Limb (tissue), 2 donors: ENCODE data around the gene CHRNA5.

Source experiments
- DNase-seq, 2 donors: peaks; one replicate each; pipeline ENCODE4 v3.0.0-alpha.2; 2016; ENCODE audit errors: extremely low spot score in 2 of 2

CHRNA5 gene

DNA sequence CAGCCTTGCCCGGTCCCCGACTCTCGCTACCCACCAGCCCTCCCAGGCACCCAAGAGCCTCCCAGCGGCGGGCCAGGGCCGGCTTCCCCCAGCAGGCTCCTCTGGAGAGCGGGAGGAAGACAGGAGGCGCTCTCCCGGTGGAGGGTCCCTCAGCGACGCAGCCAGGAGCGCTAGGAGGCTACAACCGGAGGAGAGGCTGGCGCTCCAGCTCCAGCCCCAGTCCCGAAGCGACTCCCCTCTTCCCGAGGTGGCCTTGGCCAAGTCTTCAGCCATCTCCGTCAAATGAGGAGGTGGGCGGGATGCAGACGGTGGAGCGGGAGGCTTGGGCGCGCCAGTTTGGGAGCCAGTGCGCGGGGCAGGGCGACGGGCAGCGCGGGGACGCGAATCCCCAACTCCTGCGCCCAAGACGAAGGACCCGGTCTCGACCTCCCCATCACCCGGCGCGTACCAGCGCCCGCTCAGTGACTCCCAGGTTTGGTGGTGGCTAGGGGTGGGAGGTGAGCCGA lies 54.8 kb downstream of the CHRNA5 start:
- peak in 1 of 2 donors; percentile 66 for DNase-seq

DNA sequence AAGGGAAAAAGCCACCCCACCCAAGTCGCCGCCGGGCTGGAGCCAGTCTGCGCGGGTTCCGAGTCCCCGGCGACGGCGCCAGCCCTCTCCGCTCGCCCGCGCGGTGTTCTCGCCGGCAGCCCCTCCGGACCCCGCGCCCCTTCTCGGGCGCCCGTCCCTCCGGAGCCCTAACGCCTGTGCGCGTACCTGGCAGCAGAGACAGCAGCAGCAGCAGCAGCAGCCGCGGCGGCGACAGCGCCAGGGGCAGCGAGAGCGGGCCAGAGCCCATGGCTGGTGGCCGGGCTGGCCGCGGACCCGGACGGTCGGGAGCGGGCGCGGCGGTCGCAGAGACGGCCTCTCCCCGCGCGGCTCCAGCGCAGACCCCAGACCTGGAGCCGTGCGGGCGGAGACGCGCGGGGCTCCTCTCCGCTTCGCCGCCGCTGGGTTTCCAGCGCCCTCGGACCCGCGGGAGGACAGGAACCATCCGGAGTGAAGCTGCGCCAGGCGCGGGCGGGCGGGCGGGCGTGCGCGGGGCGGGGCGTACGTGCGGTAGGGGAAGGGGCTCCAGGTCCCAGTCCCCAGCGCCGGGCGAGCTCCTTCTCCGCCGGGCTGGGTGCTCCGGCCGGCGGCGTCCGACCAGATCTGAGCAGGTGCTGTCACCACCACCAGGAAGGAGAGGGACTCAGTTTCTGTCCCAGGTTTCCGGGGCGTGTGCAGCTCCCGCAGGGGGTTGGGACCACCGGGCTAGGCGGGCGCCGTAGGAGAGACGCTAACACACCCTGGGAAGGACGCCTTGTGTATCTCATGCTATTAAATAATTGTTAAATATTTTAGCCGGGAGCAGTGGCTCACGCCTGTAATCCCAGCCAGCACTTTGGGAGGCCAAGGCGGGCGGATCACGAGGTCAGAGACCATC lies 55.5 kb downstream of the CHRNA5 start, which contains the start of gene CHRNA3:
TSS of gene CHRNA3 (minus strand) at position 470 of the 895 bp plus-strand sequence. CDS start at position 268, 202 bp downstream.
- peak in 1 of 2 donors; percentile 69 for DNase-seq

DNA sequence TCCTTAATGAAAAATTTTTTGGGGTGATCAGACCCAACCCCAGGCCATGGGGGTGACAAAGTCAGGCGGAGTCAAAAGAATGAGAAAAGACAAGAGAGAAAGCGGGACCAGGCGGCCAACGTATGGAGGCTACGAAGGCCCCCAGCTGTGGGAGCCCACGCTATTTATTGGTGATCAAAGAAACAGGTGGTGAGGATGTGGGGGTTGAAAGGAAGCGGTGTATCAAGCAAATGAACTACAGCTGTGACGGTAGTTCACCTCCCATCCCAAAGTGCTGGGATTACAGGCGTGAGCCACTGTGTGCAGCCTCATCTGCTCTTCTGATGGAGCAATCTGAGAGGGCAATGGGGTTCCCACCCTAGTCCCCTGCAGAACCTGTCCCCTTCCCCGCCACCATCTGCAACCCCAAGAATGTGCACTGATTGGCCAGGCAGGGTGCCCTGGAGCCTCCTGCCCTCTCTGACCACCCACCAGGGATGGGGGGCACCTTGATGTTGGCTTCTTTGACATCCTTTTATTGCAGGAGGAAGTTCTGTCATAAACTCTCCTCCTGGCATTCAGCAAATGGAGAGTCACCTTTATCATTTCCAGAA lies 56.6 kb downstream of the CHRNA5 start:
- DNase-seq, result no peak

DNA sequence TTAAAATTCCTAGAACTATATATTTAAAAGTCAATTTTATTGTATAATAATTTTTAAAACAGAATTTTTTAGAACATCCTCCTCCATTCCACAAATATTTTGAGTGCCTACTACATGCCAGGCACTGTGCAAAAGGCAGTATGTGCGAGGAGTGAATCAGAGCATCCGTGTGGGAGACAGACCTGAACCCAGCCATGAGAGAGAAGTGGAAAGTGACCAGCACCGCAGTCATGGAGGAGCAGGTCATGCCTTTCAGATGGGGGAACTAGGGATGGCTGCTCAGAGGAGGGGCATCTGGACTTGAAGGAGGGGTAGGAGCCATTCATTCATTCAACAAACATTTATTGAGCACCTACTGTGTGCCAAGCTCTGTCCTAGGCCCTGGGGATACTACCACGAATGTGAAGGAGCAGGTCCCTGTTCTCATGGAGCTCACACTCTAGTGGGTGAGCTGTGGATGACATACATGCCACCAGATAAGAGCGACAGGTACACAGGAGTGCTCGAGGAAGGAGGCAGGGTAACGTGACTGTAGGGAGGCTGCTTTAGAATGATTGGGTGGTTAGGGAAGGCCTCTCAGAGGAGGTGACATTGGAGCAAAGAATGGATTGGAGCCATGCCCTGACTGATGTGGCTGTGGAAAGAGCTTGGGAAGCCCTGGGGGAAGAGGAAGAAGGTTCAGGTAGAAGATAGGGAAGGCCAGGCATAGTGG lies 58.6 kb downstream of the CHRNA5 start:
- no peak for DNase-seq

DNA sequence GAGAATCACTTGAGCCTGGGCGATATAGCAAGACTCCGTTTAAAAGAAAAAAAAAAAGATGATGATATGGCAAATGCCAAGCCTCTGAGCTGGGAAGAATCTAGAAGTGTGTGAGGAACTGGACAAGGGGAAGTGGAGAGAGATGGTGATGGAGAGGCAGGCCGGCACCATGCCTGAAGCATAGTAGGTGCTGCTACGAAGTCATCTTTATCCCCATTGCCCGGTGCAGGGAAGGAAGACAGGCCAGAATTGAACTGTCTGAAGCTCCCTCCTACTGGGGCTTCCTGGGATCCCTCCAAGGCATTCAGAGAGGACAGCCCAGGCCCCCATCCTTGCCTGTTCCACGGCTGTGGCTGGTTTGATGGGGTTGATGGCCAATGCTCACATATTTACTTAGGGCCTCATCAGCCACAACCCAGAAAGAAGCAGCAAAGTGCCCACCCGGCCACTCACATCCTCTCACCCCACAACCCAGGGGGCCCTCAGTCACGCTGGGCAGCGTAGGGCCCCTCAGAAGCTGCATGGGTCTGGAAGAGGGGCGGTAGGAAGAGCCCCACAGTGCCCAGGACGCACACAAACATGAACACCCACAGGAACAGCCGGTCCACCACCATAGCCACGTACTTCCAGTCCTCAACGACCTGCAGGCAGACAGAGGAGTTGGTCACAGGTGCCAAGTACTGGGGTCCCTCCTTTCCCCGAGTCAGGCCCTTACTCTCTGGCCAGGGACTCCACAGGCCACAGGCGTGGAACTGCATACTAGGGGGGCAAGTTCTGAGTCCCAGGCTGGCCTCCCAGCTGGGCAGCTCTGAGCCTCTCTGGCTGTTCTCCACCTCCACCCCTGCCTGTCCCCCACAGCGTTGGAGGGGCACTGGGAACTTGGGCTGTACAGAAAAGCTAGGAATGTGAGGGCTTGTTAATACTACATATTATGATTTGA lies 59.6 kb downstream of the CHRNA5 start:
- no peak for DNase-seq

DNA sequence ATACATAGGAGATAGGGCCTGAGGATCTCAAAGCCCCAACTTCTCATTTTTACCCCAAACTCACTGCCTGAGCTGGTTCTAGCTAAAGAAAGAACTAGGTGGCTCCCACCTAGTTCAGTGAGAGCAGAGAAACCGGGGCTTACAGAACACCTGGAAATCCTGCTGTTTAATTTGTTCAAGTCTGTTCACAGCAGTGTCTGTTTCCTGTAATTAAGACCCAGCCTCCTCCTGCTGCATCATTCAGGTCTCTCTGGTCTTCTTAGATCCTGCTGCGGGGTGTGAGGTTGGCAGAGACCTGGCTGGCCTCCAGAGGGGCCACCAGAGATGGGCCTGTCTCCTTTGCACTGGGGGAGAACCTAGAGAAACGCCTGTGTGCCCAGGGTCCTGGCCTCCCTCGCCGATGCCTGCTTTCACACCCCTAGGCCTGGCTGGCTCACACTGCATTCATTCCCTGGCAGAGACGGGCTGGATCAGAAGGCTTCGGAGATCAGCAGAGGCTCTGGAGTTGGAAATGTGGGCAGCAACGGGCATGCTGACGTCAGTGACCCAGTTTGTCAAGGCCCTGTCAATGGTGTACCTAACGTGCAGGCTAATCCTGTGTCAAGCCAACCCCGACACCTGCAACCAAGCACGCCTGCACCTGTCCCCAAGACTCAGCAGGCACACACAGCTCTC lies 60.4 kb downstream of the CHRNA5 start:
- no peak for DNase-seq

DNA sequence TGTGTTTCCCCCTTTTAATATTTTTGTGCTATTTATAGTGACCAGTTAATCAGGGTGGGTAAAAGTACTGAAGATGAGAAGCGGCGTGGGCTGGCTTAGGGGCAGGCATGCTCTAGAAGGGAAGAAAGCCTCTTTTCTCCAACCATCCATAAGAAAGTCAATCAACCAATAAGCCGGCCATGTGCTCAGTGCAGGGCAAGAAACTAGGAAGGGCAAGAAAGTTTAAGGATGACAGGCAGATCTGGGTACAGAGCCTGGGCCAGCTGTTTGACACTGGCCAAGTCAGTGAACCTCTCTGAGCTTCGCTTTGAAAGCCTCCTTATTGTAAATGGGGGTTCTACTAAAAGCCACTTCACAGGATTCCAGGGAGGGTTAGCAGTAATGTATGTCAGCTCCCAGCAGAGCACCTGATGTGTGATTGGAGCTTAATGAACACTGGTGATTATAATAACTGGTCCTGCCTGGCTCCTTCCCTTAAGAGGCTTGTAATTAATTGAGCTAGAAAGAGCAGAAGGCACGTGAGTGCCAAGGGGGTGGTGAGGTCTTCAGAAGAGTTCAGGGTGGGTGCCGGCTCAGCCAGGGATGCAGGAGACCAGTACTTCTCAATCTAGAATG lies 61.2 kb downstream of the CHRNA5 start:
- no peak for DNase-seq

DNA sequence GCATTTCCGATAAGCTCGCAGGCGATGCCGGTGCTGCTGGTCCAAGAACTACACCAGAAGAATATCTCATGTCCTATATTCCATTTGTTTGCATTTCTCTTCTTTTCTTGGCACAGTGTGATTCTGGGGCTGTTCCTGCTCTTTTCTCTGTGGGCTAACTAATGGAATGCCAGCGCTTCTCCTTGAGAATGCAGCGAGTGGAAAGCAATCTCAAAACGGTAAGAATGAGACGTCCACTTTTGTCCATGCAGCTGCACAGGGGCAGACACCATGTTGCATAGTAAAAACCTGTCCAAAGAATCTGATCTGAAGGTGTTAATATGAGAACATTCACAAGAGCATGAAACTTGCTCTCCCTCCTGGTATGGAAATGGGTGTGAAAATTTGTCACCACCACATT lies 62.0 kb downstream of the CHRNA5 start:
- DNase-seq, result no peak

DNA sequence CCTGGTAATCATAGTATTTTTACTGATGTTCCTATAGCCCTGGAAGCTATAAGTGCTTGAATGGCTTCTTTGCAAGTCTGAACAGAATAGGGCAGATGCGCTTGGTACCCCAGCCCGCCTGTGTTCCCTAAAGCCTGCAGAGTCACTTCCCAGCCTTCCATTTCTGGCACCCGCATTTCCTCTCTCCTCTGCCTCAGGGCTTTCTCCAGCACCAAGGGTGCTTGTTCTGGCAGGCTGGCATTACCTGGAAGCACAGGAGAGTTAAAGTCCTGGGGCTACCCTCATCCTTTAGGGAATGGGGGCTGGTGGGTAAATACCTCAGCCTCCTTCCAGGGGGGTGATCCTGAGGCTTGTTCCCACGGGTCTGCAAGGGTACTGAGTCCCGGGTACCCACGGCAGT lies 62.9 kb downstream of the CHRNA5 start:
- DNase-seq, result no peak

DNA sequence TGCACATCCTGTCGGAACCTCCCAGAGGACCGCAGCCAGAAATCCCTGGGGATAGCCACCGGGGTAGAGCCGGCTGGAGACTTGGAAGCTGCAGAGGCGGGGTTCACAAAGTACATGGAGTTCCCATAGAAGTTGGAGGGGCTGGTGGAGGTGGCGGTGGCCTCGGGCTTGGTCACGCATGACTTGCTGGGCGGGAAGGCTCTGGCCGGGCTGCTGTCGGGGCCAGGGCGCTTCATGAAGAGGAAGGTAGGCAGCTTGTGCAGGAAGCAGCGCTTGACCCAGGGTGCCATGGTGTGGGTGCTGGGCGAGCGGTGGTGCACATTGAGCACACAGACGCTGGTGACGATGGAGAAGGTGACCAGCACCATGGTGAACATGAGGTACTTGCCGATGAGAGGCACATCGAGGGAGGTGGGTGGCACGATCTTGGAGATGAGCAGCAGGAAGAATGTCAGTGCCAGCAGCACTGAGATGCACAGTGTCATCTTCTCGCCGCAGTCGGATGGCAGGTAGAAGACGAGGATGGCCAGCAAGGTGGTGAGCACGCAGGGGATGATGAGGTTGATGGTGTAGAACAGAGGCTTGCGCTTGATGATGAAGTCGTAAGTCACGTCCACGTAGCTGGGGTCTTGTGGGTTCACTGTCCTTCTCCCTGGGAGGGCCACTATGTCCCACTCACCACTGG lies 63.9 kb downstream of the CHRNA5 start:
- no peak for DNase-seq

DNA sequence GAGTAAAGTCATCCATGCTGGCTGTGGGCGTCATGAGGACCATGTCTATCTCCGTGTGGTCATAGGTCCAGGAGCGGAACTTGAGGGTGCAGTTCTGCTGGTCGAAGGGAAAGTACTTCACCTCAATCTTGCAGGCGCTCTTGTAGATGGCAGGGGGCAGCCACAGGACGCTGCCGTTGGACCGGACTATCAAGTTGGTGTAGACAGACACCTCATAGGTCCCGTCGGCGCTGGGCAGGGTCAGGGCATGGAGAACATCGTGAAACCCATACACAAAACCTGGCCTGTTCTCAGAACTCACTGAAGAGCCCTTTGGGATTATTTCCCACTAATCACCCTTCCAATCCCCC lies 64.4 kb downstream of the CHRNA5 start:
- no peak for DNase-seq

DNA sequence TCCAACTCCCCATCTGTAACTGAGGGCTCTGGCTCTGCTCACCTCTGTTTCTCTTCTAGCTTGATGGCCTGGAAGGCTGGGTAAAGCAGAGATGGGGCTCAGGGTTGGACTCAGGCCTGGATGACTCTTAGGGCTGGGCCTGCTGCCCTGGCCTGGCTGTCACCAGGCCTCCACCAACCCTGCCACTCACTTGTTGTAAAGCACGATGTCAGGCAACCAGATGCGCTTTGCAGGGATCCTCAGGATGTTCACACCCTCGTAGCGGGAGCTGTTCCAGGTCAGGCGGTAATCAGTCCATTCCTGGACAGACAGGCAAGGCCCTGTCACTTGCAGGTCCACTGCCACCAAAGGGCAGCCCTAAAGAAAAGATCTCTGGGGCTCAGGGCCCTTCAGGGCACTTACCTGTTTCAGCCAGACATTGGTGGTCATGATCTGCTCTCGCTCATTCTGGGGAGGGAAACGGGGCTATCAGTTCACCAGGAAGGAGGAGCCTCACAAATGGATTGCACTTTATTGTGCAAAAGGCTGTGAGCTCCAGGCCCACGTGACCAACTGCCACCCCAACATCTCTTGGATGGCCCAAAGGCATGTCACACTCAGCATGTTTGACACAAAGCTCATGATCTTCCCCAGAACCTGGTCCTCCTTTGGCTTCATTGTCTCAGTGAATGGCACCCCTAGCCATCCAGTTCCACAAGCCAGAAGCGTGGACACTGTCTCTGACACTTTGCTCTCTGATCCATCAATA lies 65.7 kb downstream of the CHRNA5 start:
- no peak for DNase-seq

DNA sequence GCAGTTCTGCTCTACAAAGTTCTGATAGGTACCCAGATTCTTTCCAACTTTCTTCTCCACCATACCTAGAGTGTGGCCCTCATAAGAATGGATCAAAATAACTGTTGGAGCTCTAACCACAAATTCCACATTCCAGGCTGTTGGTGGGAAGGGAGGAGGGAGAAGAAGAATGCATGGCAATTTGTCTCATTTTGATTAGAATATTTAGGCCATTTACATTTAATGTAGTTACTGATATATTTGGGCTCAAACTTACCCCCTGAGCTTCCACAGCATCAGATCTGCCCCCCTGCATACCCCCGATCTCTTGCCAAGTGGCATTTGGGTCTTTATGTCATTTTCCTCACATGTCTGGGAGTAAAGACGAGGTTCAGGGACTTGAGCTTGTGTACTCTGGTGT lies 68.0 kb downstream of the CHRNA5 start:
- no peak for DNase-seq

DNA sequence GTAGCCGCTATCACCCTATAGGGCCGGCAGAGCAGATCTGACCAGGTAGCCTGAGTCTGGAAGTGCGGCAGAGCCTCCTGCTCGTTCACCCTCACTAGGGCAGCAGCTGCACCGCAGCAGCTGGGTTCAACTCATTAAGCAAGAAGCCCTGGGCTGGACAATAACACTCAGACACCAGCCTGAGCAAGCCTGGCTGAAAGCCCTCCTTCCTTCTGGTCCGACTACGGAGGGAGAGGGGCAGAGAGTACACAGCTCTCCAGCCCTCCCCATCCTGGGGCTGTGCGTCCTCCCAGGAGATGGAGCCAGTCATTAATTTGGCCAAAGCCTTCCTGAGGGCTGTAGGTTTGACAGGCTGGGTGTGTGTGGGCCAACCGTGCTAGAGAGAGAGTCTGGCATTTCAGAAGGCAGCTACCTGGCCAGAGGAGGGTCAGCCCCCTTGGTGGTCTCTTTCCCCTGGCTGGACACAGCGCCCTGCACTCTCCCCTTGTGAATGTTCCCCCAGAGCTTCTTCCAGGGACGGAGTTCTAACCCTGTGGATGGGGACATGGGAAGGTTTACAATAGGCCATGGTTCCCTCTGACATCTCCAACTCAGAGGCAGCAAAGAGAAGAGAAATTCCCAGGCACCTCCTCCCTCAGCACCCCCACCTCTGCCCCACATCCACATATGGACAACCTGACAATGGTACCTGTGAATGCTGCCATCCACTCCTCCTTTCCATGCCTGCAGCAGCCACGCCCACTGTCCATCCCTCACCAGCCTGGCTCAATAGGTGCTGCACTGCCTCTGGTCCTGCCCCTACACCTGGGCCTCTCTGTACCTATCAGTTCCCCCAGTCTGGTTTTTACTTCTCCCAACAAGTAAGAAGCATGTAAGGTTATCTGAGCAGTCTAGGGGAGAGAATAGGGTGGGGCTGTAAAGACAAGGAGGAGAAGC lies 69.2 kb downstream of the CHRNA5 start:
- no peak for DNase-seq

DNA sequence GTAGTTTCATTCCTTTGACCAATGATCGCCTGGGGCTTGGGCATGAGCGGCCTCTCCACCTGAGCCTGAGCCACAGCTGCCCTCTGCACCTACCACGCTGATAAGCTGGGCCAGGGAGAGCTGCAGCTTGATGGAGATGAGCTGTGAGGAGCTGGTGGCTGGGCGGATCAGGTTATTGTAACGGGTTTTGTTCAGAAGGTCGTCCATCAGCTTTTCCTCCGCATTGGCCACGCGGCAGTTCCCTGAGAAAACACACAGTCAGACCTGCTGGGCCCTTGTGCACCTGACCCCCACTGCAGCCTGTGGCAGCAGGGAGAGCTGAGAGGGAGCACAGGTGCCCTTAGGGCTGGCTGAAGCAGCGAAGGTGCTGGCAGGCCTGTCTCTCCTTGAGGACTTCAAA lies 70.0 kb downstream of the CHRNA5 start:
- DNase-seq, result no peak

DNA sequence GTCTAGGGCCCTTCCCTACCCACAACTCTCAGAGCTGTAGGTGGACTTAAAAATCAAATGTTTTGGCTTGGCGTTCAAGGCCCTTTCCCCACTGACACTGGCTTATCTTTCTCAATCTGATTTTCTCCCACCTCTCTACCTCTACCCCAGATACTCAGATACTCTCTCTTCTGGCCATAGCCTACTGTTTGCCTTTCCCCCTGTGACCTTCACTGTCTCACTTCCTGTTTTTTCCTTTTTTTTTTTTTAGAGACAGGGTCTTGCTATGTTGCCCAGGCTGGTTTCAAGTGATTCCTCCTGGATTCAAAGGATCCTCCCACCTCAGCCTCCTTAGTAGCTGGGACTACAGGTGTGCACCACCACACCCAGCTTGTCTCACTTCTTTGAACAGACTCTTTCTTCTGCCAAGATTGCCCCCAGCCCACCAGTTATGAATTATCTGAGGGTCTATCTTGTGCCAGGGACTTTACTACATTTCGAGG lies 71.1 kb downstream of the CHRNA5 start:
- DNase-seq, result no peak

DNA sequence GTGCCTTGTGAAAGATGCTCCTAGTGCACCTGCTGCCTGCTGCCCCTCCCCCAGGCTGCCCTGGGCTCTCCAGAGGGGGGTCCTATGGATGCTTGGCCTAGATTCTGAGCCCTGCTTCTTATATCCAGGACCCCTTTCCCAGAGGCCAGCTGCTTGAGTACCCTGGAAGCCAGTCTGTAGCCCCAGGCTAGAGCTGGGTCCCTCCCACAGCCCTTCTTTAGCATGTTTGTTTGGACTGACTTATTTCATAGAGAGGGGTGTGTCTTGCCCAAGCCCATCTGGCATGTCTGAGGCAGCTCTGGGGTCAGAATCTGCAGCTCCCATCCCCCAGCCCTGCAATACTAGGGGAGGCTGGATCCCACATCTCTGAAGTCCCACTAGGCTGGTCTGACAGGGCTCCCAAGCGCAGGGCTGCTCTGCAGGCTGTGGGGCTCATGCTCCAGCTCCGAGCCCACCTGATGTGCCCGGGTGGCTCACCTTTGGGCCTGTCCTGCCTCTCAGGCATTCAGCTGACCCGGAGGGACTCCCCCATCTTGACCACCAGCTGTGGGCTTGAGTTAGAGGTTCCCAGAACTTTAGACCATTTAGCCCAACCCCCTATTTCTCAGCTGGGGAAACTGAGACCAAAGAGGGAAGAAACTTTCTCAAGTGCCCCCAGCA lies 72.6 kb downstream of the CHRNA5 start:
- DNase-seq, result peak in 1 of 2 donors; percentile 49
